ENCODE results near the gene GLRX2. TPM values are rescaled to one million over a fixed set of nuclear protein-coding genes. Genes with fewer than 3 reads are reported as not detected.

GLRX2 gene
- total RNA-seq, 1 experiment from 2014 or later: 31.9 TPM

DNA sequence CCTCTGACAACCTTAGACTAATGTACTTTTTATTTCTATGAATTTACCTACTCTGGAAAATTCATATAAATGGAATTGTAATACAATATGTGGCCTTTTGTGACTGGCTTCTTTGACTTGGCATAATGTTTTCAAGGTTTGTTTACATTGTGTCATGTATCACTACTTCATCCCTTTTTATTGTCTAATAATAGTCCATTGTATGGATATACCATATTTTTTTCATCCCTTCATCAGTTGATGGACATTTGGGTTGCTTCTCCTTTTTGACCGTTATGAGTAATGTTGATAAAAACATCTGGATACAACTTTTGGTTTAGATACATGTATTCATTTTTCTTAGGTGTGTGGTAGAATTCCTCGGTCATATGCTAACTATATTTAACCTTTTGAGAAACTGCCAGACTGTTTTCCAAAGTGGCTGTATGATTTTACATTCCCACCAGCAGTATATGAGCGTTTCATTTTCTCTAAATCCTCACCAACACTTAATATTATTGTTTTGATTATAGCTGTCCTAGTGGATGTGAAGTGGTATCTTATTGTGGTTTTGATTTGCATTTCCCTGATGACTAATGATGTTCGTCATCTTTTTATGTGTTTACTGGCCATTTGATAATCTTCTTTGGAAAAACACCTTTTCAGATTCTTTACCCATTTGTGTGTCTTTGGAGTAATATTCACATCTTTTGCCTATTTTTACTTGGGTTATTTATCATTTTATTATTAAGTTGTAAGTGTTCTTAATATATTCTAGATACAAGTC lies 42.3 kb downstream of the GLRX2 start:
- intact Hi-C loops (cut with micrococcal nuclease; ENCODE audit: unreplicated experiment): no loop called here

DNA sequence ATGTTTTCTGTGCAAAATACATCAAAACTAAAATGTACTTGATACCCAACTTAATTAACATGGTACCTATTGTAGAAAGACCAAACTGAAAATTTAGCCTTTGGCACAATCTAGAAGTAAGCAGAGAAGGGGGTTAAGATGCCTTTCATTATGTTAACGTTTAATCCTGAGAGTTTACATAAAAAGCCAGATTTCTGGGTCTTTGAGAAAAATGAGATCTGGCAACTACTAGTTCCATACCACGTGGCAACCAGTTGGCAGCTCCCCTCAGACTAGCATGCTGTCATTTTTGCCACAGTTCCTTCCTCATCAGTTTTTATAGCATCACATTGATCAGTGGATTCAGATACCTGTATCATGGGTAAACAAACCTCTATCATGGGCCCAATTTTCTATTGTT lies 44.3 kb downstream of the GLRX2 start:
- intact Hi-C loops (cut with micrococcal nuclease; ENCODE audit: unreplicated experiment): no loop called here
- BruUV-seq (replicated peaks): no TSS peak
- ChIA-PET POLR2A (ENCODE audit: low non-redundant PET) (interaction anchor here (0.6 kb wide), 1 partner anchor 9 kb away, joined by 3 read pairs; no protein-coding TSS in a partner anchor), CTCF (no interaction called here)
- Histone ChIP-seq H3K27ac (ENCODE audit: low read depth, low read length, poor library complexity, severe bottlenecking) (peak overlapping the region; percentile 94), H3K9me3 (ENCODE audit: low read depth, low read length, poor library complexity, severe bottlenecking) (no peaks in the 10 kb centered on the region), H3K4me3 (ENCODE audit: low read depth, low read length, poor library complexity, severe bottlenecking) (peak overlapping the region; percentile 87), H3K27me3 (replicated peaks; ENCODE audit: insufficient read depth, low read depth, low read length, poor library complexity) (no peaks in the 10 kb centered on the region), H3K4me1 (ENCODE audit: insufficient read depth, low read length, poor library complexity, severe bottlenecking) (peaks cover 8% of the 10 kb centered on the region), H3K36me3 (ENCODE audit: insufficient read depth, low read length, poor library complexity, severe bottlenecking) (no peaks in the 10 kb centered on the region)
- DNase-seq (ENCODE audit: low spot score): no peak
- no peak for TF ChIP-seq EZH2 (IDR thresholded peaks at IDR 0.05; ENCODE audit: borderline replicate concordance, low read depth, low read length, poor library complexity, severe bottlenecking)
- TF ChIP-seq, protein P1, sequence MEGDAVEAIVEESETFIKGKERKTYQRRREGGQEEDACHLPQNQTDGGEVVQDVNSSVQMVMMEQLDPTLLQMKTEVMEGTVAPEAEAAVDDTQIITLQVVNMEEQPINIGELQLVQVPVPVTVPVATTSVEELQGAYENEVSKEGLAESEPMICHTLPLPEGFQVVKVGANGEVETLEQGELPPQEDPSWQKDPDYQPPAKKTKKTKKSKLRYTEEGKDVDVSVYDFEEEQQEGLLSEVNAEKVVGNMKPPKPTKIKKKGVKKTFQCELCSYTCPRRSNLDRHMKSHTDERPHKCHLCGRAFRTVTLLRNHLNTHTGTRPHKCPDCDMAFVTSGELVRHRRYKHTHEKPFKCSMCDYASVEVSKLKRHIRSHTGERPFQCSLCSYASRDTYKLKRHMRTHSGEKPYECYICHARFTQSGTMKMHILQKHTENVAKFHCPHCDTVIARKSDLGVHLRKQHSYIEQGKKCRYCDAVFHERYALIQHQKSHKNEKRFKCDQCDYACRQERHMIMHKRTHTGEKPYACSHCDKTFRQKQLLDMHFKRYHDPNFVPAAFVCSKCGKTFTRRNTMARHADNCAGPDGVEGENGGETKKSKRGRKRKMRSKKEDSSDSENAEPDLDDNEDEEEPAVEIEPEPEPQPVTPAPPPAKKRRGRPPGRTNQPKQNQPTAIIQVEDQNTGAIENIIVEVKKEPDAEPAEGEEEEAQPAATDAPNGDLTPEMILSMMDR (conservative IDR thresholded peaks at IDR 0.05; ENCODE audit: low read depth, low read length): no peak

More for the DNA sequence above, 42.3 kb downstream of the GLRX2 start:
- ChIA-PET CTCF (no interaction called here), POLR2A (ENCODE audit: low non-redundant PET) (no interaction called here)
- no peak overlapping the region for H3K27ac ChIP-seq (ENCODE audit: low read depth, low read length, poor library complexity, severe bottlenecking)
- no peaks in the 10 kb centered on the region for H3K36me3 ChIP-seq (ENCODE audit: insufficient read depth, low read length, poor library complexity, severe bottlenecking)
- no peaks in the 10 kb centered on the region for H3K27me3 ChIP-seq (replicated peaks; ENCODE audit: insufficient read depth, low read depth, low read length, poor library complexity)
- no peak for TF ChIP-seq EZH2 (IDR thresholded peaks at IDR 0.05; ENCODE audit: borderline replicate concordance, low read depth, low read length, poor library complexity, severe bottlenecking)
- TF ChIP-seq, protein P1 (conservative IDR thresholded peaks at IDR 0.05; ENCODE audit: low read depth, low read length): no peak
- H3K9me3 ChIP-seq (ENCODE audit: low read depth, low read length, poor library complexity, severe bottlenecking): no peaks in the 10 kb centered on the region
- no peak overlapping the region for H3K4me3 ChIP-seq (ENCODE audit: low read depth, low read length, poor library complexity, severe bottlenecking)
- no TSS peak for BruUV-seq (replicated peaks)
- no peak for DNase-seq (ENCODE audit: low spot score)
- H3K4me1 ChIP-seq (ENCODE audit: insufficient read depth, low read length, poor library complexity, severe bottlenecking): peaks cover 2% of the 10 kb centered on the region

DNA sequence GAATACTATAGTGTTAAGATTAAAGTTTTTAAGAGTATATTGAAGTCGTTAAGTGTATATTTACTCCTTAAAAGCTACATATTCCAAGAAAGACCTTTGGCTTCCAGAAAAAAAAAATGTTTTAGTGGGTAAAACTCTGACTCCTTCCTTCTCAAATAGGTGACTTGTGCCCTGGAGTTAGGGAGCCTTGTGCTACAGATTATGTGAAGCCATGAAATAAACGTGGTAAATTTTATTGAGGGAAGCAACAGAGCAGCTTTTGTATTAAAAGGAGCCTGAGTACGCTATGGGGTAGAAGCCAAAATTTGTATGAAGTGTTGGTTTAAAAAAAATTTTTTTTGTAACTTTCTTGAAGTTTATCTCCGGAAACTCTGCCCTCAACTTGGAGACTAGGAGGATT lies 44.8 kb downstream of the GLRX2 start:
- Histone ChIP-seq H3K4me1 (ENCODE audit: insufficient read depth, low read length, poor library complexity, severe bottlenecking) (peaks cover 8% of the 10 kb centered on the region), H3K9me3 (ENCODE audit: low read depth, low read length, poor library complexity, severe bottlenecking) (no peaks in the 10 kb centered on the region), H3K27me3 (replicated peaks; ENCODE audit: insufficient read depth, low read depth, low read length, poor library complexity) (no peaks in the 10 kb centered on the region), H3K4me3 (ENCODE audit: low read depth, low read length, poor library complexity, severe bottlenecking) (peak overlapping the region; percentile 87), H3K27ac (ENCODE audit: low read depth, low read length, poor library complexity, severe bottlenecking) (peak overlapping the region; percentile 94), H3K36me3 (ENCODE audit: insufficient read depth, low read length, poor library complexity, severe bottlenecking) (no peaks in the 10 kb centered on the region)
- TSS peak; percentile 49 for BruUV-seq (replicated peaks)
- no peak for TF ChIP-seq EZH2 (IDR thresholded peaks at IDR 0.05; ENCODE audit: borderline replicate concordance, low read depth, low read length, poor library complexity, severe bottlenecking)
- TF ChIP-seq, protein P1 (conservative IDR thresholded peaks at IDR 0.05; ENCODE audit: low read depth, low read length): no peak
- no peak for DNase-seq (ENCODE audit: low spot score)
- intact Hi-C loops (cut with micrococcal nuclease; ENCODE audit: unreplicated experiment): no loop called here
- ChIA-PET POLR2A (ENCODE audit: low non-redundant PET) (interaction anchor here (0.6 kb wide), 1 partner anchor 10 kb away, joined by 3 read pairs; no protein-coding TSS in a partner anchor), CTCF (no interaction called here)
